AG09309 (cell line): ENCODE results near the gene PRAC1.
A peak's percentile ranks its signal among the peaks of the same experiment; 100 is the strongest.

Experiments
- DNase-seq: peaks from one replicate; pipeline ENCODE4 v3.0.0-alpha.2; 2010; ENCODE audit warnings: low read depth
- H3K4me3 ChIP-seq: 2 replicates; pipeline ENCODE4 v1.5.1; 2011; ENCODE audit warnings: mild to moderate bottlenecking, low read depth, low read length, moderate library complexity; ENCODE audit not compliant: control insufficient read depth
- CTCF ChIP-seq: IDR thresholded peaks from 2 replicates; pipeline ENCODE4 v1.5.1; 2011; ENCODE audit warnings: mild to moderate bottlenecking, low read depth, low read length, inconsistent platforms; ENCODE audit not compliant: insufficient read depth, control insufficient read depth; ENCODE audit errors: missing control alignments

PRAC1 gene

GRCh38 chr17:48693178-48693577 lies 29.1 kb downstream of the PRAC1 start:
- no peak overlapping the region for H3K4me3 ChIP-seq
- no peak for DNase-seq
- TF ChIP-seq CTCF = no peak

- H3K4me3 ChIP-seq = no peak overlapping the region
- DNase-seq = no peak
- no peak for TF ChIP-seq CTCF
Measured at GRCh38 chr17:48692049-48692448, 30.3 kb downstream of the PRAC1 start.

GRCh38 chr17:48690655-48691054 lies 31.7 kb downstream of the PRAC1 start:
- no peak for TF ChIP-seq CTCF
- no peak overlapping the region for H3K4me3 ChIP-seq
- DNase-seq = no peak

- no peak for TF ChIP-seq CTCF
- no peak for DNase-seq
Measured at GRCh38 chr17:48681609-48682008, 40.7 kb downstream of the PRAC1 start.

GRCh38 chr17:48679385-48680096 lies 42.8 kb downstream of the PRAC1 start:
- DNase-seq = no peak
- H3K4me3 ChIP-seq = no peak overlapping the region
- TF ChIP-seq CTCF = no peak

More at GRCh38 chr17:48681609-48682008, 40.7 kb downstream of the PRAC1 start:
- H3K4me3 ChIP-seq = no peak overlapping the region

GRCh38 chr17:48678141-48678971 lies 44.0 kb downstream of the PRAC1 start:
- TF ChIP-seq CTCF = peak; percentile 86
- no peak for DNase-seq
- peak overlapping the region; percentile 7 for H3K4me3 ChIP-seq
